Thyroid gland (tissue), 4 donors: ENCODE measurements around the gene DUSP3. TPM values are rescaled to one million over a fixed set of nuclear protein-coding genes. Genes with fewer than 3 reads are reported as not detected.

Experiments
- DNase-seq, 2 donors: peaks; one replicate each; pipeline ENCODE4 v3.0.0-alpha.2; 2019
- H3K27ac ChIP-seq, 3 donors: fragments of 200-600 bp; sonication (generic); 1 replicate in 2 of 3; 2 replicates in 1 of 3; pipeline ENCODE4 v1.5.1; 2016 to 2019; ENCODE audit warnings: mild to moderate bottlenecking in 1 of 3, moderate library complexity in 1 of 3
- H3K27me3 ChIP-seq: fragments of 200-600 bp; sonication (generic); one replicate; pipeline ENCODE4 v1.5.1; 2019
- H3K36me3 ChIP-seq, 2 donors: fragments of 200-600 bp; sonication (generic); one replicate each; pipeline ENCODE4 v1.5.1; 2016 to 2019
- H3K4me1 ChIP-seq, 2 donors: fragments of 200-600 bp; sonication (generic); one replicate each; pipeline ENCODE4 v1.5.1; 2017 to 2019
- H3K4me3 ChIP-seq, 3 donors: fragments of 200-600 bp; sonication (generic); replicated peaks in 1 of 3; 1 replicate in 2 of 3; 2 replicates in 1 of 3; pipeline ENCODE4 v1.5.1; 2016; ENCODE audit warnings: mild to moderate bottlenecking in 1 of 3
- H3K9me3 ChIP-seq: fragments of 200-600 bp; sonication (generic); one replicate; pipeline ENCODE4 v1.5.1; 2017
- POLR2A ChIP-seq, 2 donors: fragments of 450-650 bp; IDR thresholded peaks; one replicate each; pipeline ENCODE4 v1.6.1; 2017; ENCODE audit warnings: antibody characterized with exemption in 2 of 2, mild to moderate bottlenecking in 2 of 2, moderate library complexity in 1 of 2
- WGBS, 2 donors: methylation state at CpG; one replicate each; pipeline ENCODE4 v1.1.5; 2017; 5-methylcytosine and 5-hydroxymethylcytosine counted together
- intact Hi-C: fragments of 100-400 bp; cut with DNase I; formaldehyde crosslinking; loops from one replicate; pipeline ENCODE4 v1.15.1; 2023
- total RNA-seq, 4 donors: library from RNA; depleted of rRNA; stranded (reverse); fragments of >200 nt; gene quantifications; one replicate each; pipeline ENCODE4 v1.2.3, GENCODE V29; 2016
- TF ChIP-seq, protein P1 (sequence below), 6 experiments: fragments of 200-600 bp in 3 of 6; fragments of 450-650 bp in 3 of 6; sonication (generic) in 3 of 6; IDR thresholded peaks; one replicate each; pipeline ENCODE4 v1.5.1; 2016 to 2019; ENCODE audit warnings: antibody characterized with exemption in 6 of 6, mild to moderate bottlenecking in 2 of 6, inconsistent platforms in 1 of 6, moderate library complexity in 1 of 6

Gene DUSP3
- total RNA-seq, 4 donors from 2014 or later: 67.7 to 98.5 (median 72.0) TPM

DNA sequence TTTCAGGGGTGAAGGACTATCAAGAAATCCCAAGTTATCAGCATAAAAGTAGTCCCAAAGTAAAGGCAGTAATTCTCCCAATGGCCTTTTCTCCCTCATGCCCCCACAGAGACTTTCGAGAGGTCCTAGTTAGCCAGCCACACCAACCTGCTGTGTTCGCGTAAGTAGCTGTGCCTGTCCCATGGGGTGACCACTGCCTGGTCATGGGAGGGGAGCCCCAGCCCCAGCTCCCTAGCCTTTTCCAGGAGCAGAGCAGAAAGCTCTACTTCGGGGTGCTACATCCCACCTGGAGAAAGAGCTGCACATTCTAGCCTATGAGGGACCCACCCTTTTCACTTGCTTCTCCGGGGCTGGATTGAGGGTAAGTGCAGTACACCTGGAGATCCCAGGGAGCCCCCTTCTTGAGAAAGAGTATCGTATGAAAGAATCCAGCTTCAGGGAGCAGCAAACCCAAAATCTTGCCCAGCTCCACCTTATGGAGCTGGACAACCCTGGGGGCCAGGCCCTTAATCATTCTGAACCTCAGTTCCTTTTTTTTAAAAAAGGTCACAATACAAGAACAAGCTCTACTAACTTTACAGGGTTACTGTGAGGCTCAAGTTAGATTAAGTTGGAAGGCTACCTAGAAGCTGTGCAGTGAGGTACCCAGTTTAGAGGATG lies 11.6 kb downstream of the DUSP3 start:
- no peaks in the 10 kb centered on the region for H3K9me3 ChIP-seq
- H3K36me3 ChIP-seq: peaks cover 19 to 31% of the 10 kb centered on the region in 2 donors
- no peaks in the 10 kb centered on the region for H3K4me1 ChIP-seq
- no peaks in the 10 kb centered on the region for H3K27me3 ChIP-seq
- no peak for TF ChIP-seq POLR2A (IDR thresholded peaks at IDR 0.05)
- TF ChIP-seq, protein P1, sequence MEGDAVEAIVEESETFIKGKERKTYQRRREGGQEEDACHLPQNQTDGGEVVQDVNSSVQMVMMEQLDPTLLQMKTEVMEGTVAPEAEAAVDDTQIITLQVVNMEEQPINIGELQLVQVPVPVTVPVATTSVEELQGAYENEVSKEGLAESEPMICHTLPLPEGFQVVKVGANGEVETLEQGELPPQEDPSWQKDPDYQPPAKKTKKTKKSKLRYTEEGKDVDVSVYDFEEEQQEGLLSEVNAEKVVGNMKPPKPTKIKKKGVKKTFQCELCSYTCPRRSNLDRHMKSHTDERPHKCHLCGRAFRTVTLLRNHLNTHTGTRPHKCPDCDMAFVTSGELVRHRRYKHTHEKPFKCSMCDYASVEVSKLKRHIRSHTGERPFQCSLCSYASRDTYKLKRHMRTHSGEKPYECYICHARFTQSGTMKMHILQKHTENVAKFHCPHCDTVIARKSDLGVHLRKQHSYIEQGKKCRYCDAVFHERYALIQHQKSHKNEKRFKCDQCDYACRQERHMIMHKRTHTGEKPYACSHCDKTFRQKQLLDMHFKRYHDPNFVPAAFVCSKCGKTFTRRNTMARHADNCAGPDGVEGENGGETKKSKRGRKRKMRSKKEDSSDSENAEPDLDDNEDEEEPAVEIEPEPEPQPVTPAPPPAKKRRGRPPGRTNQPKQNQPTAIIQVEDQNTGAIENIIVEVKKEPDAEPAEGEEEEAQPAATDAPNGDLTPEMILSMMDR (IDR thresholded peaks at IDR 0.05): no peak
- DNase-seq: no peak
- intact Hi-C loops: no loop called here
- no peak overlapping the region for H3K27ac ChIP-seq
- no peak overlapping the region for H3K4me3 ChIP-seq
- WGBS, 2 donors: 79 to 80% methylated on average over 6 of the region's 6 CpGs

DNA sequence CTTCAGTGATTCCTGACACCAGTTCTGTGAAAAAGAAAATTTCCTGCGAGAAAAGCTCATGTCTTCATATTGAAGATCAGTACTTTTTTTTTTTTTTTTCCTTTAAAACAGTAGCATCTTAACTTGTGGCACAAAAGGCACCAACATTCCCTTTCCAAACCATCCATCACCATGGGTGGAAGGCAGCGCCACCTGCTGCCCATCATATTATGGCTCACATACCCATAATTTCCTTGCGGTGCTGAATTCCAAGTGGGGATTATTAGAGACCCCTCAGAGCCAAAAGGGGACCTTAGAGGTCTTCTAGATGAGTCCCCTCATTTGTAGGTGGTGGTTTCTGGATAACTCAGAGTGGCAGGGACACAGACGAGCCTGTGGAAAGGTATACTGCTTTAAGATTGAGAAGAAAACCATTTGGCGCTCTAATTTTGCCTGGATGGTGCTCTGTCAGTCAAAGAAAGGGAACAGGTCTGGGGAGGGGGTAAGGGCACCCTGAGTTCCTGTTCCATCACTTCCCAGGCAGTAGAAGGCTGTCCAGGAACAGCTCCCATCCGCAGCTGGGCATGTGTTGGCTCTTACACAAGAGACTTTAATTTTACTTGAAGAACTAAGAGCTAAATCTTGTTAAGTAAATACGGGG lies 12.2 kb downstream of the DUSP3 start:
- Histone ChIP-seq H3K27me3 (no peaks in the 10 kb centered on the region), H3K9me3 (no peaks in the 10 kb centered on the region), H3K4me3 (no peak overlapping the region), H3K27ac (no peak overlapping the region), H3K36me3 (peaks cover 19 to 24% of the 10 kb centered on the region in 2 donors), H3K4me1 (no peaks in the 10 kb centered on the region)
- DNase-seq: peak; percentile 53 to 66
- 50 to 58% methylated on average over 7 of the region's 7 CpGs for WGBS, 2 donors
- intact Hi-C loops: no loop called here
- TF ChIP-seq POLR2A (IDR thresholded peaks at IDR 0.05): no peak
- TF ChIP-seq, protein P1 (IDR thresholded peaks at IDR 0.05): peak; percentile 52 to 90 (median 60)

DNA sequence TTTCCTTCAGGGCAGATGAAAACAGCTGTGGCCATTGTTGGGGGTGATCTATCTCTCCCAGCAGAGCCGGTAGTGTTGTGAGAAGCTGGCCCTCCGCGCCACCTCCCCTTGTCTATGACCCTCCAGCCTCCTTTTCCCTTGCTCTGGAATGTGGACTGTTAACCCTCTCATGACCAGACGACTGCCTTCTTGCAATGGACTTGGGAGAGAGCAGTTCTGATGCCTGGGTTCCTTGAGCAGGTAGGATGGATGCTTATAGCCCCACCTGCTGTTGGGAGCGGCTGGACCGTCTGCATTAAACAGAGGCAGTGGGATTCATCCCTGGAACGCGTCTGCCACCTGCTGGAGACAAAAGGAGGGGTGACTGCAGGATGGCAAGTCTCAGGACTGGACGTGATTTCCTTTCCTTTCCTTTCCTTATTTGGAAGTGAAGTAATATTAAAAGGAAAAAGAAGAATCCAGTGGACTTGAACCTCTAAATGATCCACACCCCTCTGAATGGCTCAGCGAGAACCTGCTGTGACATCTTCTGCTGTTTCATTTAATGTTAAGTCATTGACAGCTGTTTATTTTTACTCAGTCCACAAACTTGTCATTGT lies 18.4 kb downstream of the DUSP3 start:
- peak; percentile 94 to 97 for DNase-seq
- H3K4me1 ChIP-seq: peaks cover 3 to 4% of the 10 kb centered on the region in 2 donors
- TF ChIP-seq, protein P1 (IDR thresholded peaks at IDR 0.05): peak; percentile 83 to 99 (median 98)
- no peak for TF ChIP-seq POLR2A (IDR thresholded peaks at IDR 0.05)
- H3K4me3 ChIP-seq: no peak overlapping the region
- no peak overlapping the region for H3K27ac ChIP-seq
- WGBS, 2 donors: 6 to 7% methylated on average over 10 of the region's 10 CpGs
- H3K27me3 ChIP-seq: no peaks in the 10 kb centered on the region
- intact Hi-C loops: no loop called here
- H3K9me3 ChIP-seq: no peaks in the 10 kb centered on the region
- no peaks in the 10 kb centered on the region for H3K36me3 ChIP-seq

DNA sequence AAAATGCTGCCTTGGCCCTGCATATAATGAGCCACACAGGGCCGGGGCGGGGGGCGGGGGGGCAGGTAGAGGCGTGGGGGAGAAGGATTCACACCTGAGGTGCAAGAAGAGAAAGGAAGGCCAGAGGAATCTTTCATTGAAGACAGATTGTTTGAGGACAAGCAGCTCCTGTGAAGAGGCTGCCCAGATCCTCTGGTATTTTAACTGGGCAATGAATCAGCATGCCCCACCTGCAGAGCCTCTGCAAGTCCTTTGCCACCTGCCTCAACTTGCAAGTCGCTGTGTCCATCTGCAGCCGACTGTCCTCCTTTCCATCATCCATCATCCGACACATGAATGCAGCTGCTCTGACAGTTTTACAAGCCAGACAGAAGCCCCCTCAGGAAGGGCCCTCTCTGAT lies 18.9 kb downstream of the DUSP3 start:
- Histone ChIP-seq H3K27me3 (no peaks in the 10 kb centered on the region), H3K4me1 (peaks cover 8 to 9% of the 10 kb centered on the region in 2 donors), H3K9me3 (no peaks in the 10 kb centered on the region), H3K4me3 (no peak overlapping the region), H3K36me3 (no peaks in the 10 kb centered on the region), H3K27ac (no peak overlapping the region)
- TF ChIP-seq, protein P1 (IDR thresholded peaks at IDR 0.05): no peak
- no peak for TF ChIP-seq POLR2A (IDR thresholded peaks at IDR 0.05)
- DNase-seq: no peak
- intact Hi-C loops: loop anchor here (2.0 to 5.0 kb wide), 2 partner anchors 69 to 183 kb away; no protein-coding TSS in a partner anchor
- WGBS, 2 donors: 47 to 55% methylated on average over 7 of the region's 7 CpGs
